MG63 (cell line): ENCODE measurements around the gene SRRM2. TPM values are rescaled to one million over a fixed set of nuclear protein-coding genes. Genes with fewer than 3 reads are reported as not detected.
A peak's percentile ranks its signal among the peaks of the same experiment; 100 is the strongest.

Source experiments
- DNase-seq: peaks from one replicate; pipeline ENCODE4 v3.0.0-alpha.2; 2020
- H3K27me3 ChIP-seq: fragments of 250-450 bp; sonication (Bioruptor Pico); 2 replicates; pipeline ENCODE4 v1.5.1; 2020; ENCODE audit warnings: mild to moderate bottlenecking, moderate library complexity
- H3K36me3 ChIP-seq: fragments of 250-450 bp; sonication (Bioruptor Pico); 2 replicates; pipeline ENCODE4 v1.5.1; 2020; ENCODE audit warnings: mild to moderate bottlenecking, moderate library complexity
- H3K4me3 ChIP-seq: fragments of 250-450 bp; sonication (Bioruptor Pico); 2 replicates; pipeline ENCODE4 v1.5.1; 2020; ENCODE audit warnings: mild to moderate bottlenecking, moderate library complexity
- H3K9me3 ChIP-seq: fragments of 250-450 bp; sonication (Bioruptor Pico); 2 replicates; pipeline ENCODE4 v1.5.1; 2020; ENCODE audit warnings: mild to moderate bottlenecking, moderate library complexity
- total RNA-seq: library from RNA; depleted of rRNA; stranded (reverse); fragments of >200 nt; shearing (Covaris generic); gene quantifications from 2 replicates; pipeline ENCODE4 v1.2.3, GENCODE V29; 2014; ENCODE audit warnings: low replicate concordance; rRNA removed

SRRM2 gene
- total RNA-seq = 11.2 and 21.1 TPM in 2 replicates

DNA sequence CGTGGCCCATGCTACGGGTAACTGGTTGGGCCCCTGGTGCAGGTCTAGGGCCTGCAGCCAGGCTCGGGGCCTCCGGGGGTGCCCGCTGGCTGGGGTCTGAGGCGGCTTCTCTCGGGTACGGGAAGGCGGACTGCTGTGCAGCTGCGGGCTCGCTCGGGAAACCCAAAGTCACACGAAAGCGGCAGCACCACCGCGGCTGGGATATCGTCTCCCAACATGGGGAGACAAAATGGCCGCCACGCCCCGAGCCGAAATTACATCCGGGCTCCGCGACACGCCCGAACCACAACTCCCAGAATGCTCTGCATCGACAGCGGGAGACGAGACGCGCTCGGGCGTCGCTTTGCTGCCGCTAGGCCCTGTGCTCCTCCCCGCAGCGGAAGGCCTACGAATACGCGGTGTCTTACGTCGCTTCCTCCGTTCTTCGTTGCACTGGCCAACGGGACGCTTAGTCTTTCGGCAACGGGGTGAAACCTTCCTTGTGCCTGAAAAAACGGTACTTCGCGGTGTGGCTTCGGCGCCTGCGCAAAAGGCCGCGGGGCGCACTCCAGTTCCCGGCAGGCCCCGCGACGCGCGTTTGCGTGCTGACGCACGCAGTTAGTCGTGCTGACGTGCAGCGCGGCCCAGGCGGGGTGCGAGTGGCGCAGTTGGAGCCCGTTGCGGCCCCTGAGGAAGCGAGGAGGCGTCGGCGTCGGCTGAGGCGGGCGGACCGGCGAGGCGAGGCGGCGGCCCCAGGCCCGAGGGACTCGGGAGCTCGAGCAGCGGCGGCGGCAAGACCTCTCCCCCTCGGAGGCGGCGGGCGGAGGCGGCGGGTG, at the start of gene SRRM2:
SRRM2 (plus strand) TSS at position 604 of the 815 bp plus-strand sequence. CDS start 3,727 bp downstream, outside the sequence.
- Histone ChIP-seq H3K27me3 (no peaks in the 10 kb centered on the region), H3K36me3 (peaks cover 45% of the 10 kb centered on the region), H3K9me3 (no peaks in the 10 kb centered on the region), H3K4me3 (peak within 1 kb of the TSS; percentile 95)
- DNase-seq = peak; percentile 97

DNA sequence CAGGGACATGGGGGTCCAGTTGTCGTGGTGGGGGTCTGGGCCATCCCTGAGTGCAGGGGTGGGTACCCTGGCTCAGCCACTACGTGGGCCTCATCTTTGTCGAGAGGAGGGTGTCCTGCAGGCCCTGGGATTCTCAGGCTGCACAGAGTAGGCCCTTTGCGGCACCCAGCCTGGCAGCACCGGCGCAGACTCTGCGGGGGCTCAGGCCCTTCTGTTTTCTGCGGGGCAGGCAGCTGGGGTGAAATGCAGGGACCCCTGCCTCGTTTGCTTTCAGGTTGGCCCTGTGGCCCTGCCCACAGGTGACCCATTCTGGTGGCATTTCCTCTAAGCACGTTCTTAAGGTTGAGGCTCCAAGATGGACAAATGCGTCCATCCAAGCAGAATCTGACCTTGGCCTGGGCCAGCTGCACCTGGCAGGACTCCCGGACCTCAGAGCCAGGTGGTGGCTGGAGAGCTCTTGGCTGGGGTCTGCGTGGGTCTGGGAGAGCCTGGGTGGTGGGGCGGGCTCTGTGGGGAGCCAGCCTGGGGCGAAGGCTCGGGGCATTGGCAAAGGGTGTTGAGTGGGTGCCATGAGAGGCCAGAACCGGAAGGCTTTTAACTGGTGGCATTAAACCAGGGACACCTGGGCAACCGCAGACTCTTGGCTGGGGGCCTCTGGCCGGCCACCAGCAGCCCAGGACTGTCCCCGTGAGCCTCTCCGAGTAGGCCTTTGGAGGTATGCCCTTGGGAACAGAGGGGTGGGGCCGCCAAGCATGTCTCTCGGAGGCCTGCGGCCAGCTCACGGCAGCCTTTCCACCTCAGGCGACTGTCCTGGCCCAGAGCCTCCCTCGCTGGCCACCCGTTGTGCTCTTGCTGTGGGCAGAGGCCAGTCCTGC, 49.3 kb upstream of the SRRM2 start:
- DNase-seq = no peak
- no peaks in the 10 kb centered on the region for H3K9me3 ChIP-seq
- peaks cover 62% of the 10 kb centered on the region for H3K36me3 ChIP-seq
- H3K4me3 ChIP-seq = no peak overlapping the region
- H3K27me3 ChIP-seq = no peaks in the 10 kb centered on the region

DNA sequence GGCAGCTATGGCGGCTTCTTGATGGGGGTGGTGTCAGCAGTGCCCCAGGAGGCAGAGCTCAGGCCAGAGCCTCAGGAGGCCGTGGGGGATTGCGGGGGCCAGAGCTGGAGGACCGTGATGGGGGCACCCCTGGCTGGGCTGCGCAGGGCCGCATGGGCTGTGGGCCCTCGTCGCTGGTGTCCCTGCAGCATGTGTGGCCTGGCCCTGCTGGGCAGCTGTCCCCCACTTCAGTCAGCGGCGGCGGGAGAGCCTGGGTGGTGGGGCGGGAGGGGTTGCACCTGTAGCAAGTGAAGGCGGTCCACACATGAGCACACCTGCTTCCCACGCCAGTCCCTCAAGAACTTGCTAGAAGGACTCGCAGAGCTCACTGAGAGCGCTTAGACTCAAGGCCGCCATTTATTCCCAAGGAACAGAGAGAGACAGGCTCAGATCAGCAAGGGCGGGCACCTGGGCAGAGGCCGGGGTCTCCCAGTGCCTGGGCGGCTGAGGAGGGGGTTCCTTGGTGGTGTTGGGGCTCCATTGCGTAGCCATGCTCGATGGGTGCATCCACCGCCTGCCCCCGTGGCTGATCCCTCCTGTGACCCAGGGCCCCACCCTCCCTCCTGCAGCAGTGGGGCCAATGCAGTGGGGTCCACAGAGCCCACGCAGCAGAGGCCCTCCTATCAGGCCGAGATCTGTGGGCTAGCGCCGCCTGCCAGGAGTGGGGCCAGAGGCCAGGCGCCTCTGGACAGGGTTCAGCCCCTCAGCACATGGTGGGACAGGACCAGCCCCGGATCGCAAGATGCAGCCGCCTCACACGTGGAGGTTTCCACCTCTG, 48.1 kb upstream of the SRRM2 start:
- Histone ChIP-seq H3K36me3 (peaks cover 64% of the 10 kb centered on the region), H3K27me3 (no peaks in the 10 kb centered on the region), H3K4me3 (no peak overlapping the region), H3K9me3 (no peaks in the 10 kb centered on the region)
- no peak for DNase-seq

DNA sequence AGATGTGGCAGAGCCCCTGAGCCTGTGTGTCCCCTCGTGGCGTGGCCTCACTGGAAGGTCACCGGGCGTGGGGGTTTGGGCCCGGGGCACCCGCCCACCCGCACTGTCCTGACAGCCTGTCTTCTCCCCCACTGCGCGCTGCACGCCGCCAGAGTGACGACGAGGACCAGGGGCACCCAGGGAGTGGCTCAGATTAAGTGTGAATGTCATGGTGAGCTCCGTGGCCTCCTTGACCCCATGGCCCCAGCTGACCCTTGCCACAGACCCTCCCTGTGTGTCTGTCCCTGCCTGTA, 47.5 kb upstream of the SRRM2 start:
- no peak overlapping the region for H3K4me3 ChIP-seq
- no peak for DNase-seq
- peaks cover 59% of the 10 kb centered on the region for H3K36me3 ChIP-seq
- no peaks in the 10 kb centered on the region for H3K9me3 ChIP-seq
- H3K27me3 ChIP-seq = no peaks in the 10 kb centered on the region

DNA sequence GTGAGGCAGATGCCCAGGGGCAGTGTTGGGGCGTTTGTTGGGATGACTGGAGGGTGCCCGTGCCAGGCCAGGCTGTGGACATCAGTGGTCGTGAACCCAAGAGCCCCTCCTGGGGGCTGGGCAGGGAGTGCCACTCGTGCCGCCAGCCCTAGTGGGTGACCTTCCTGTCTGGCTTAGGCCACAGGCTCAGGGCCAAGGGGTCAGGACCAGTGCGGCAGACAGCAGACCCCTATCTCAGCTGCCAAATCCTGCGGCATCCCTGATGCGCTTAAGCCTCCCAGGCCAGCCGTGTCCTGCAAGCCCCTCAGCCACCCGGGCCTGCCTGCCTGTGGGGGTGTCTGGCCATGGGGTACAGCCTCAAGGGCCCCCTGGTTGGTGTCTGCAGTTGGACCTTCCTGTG, 47.1 kb upstream of the SRRM2 start:
- no peak overlapping the region for H3K4me3 ChIP-seq
- no peak for DNase-seq
- no peaks in the 10 kb centered on the region for H3K9me3 ChIP-seq
- no peaks in the 10 kb centered on the region for H3K27me3 ChIP-seq
- H3K36me3 ChIP-seq = peaks cover 55% of the 10 kb centered on the region

DNA sequence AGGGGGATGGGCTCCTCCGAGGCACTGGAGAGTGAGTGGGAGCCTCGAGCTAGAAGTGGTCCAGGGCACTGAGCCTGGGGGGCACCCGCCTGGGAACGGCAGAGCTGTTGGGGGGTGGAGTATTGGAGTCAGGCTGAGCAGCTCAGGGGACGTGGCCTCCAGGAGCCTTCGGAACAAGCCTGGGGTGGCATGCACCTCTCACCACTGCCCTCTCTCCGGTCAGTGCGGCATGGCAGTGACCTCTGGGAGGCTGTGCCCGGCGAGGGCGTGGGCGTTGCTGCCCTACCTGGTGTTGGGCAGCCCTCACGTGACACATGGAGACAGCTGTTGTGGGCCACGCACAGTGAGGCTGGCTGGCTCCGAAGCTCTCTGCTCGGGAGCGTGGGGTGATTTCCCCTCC, 46.4 kb upstream of the SRRM2 start:
- no peak for DNase-seq
- Histone ChIP-seq H3K4me3 (no peak overlapping the region), H3K9me3 (no peaks in the 10 kb centered on the region), H3K27me3 (no peaks in the 10 kb centered on the region), H3K36me3 (peaks cover 48% of the 10 kb centered on the region)

DNA sequence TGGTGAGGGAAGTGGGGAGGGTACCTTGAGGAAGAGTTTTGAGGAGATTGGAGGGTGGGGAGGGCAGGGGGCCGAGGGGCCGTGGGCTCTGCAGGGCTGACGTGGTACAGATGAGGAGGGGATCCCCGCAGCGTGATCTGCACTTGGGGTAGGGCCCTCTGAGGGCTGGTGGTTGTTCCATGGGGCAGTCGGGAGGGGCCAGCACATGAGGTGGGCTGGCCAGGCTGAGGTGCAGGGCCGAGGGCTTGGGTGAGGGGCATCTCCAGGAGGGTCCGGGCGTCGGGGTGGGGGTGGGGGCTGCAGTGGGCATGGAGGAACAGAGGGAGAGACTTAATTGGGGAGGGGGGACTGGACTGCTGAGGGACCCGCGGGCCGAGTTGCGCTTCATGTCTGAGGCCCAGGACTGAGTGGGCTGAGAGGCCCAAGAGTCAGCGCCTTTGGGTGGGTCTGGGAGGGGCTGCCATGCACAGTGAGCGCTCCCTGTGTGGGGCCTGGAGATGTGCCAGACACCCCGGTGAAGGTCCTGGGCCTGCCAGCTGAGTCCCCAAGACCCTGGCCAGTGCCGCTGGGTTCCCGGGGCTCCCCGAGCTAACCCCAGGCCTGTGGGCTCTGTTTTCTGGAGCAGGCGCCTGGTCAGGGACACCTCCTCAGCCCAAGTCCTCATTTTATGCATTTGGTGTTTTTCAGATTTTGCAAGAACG, 45.7 kb upstream of the SRRM2 start:
- DNase-seq = no peak
- Histone ChIP-seq H3K36me3 (peaks cover 41% of the 10 kb centered on the region), H3K4me3 (no peak overlapping the region), H3K9me3 (no peaks in the 10 kb centered on the region), H3K27me3 (no peaks in the 10 kb centered on the region)

DNA sequence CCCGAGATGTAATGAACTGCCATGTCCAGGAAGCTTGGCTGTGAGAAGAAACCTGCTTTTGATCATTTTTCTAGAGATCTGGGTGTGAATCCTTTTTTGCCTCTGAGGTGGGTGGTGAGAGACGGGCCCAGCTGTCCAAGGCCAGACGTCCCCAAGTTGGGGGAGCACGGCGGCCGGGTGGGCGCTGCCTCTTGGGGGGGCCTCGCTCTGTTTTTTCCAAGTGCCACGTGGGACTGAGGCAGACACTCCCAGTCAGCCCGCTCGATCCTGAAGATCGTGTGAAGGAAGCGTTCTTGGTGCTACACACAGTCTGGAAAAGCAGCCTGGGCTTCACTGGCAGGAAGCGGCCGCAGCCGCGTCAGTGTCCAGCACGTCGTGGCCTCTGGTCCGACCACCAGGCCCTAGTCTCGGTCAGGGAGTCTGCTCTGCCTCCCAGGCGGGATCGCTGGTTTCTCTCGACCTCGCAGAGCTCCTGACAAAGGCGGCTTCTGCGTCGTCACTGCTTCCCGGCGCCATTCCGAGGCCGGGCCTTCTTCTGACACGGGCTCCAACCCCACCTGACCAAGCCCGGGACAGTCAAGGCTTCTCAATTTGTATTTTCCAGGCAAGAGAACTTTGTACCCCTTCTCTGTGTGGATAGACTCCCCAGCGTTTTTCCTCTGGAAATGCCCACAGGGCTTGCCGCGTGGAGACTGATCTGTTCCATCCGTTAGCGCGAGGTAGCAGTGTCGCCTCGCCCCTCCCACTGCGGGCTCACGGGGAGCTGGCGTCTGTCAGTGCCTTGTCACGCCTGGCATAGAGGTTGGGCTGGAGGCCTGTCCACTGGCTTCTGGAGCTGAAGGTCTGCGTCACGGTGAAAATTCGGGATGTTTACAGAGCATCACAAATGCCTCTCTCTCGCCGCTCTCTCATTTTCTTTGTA, 44.8 kb upstream of the SRRM2 start:
- Histone ChIP-seq H3K9me3 (no peaks in the 10 kb centered on the region), H3K27me3 (no peaks in the 10 kb centered on the region), H3K4me3 (no peak overlapping the region), H3K36me3 (peaks cover 36% of the 10 kb centered on the region)
- DNase-seq = no peak

DNA sequence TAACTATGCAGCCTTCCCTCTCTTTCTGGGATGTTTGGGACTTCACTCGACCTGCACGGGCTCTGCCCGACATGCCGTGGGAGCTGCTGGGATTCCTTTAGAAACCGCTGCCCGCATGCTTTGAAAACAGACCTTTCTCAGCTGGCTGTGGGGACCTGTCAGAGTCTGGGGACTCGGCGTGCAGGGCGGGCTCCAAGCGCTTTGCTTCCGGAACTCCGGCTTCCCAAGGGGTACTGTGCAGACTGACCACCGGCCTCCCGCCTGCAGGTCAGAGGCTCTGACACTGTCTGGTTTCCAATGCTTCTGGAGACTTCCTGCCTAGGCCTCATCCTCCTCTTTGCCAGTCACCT, 44.2 kb upstream of the SRRM2 start:
- DNase-seq = no peak
- Histone ChIP-seq H3K4me3 (no peak overlapping the region), H3K36me3 (peaks cover 33% of the 10 kb centered on the region), H3K9me3 (no peaks in the 10 kb centered on the region), H3K27me3 (no peaks in the 10 kb centered on the region)

DNA sequence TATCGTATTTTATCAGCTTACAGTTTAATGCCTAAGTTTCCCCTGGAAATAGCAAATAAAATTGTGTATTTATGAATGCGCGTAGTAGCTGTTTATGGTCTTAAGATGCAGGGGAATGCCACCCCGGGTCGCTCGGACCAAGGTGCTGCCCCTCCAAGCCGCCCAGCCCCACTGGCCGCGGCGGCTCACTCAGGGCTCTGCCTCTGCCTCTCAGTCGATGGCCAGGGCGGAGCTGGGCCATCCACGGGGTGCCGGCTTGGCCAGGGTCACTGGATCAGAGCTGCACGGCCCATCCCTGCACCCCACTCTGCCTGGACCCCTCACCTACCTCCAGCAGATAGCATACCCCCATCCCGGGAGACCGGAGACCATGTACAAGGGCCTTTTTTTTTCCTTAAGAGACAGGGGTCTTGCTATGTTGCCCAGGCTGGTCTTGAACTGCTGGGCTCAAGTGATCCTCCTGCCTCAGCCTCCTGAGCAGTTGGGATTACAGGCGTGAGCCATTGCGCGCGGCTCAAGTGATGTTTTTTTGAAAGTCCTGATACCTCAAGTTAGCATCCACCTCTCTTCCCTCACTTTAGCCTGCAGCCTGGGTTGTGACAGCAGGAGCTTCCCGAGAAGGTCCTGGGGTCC, 43.4 kb upstream of the SRRM2 start:
- H3K4me3 ChIP-seq = no peak overlapping the region
- H3K36me3 ChIP-seq = peaks cover 30% of the 10 kb centered on the region
- H3K9me3 ChIP-seq = no peaks in the 10 kb centered on the region
- DNase-seq = no peak
- no peaks in the 10 kb centered on the region for H3K27me3 ChIP-seq

DNA sequence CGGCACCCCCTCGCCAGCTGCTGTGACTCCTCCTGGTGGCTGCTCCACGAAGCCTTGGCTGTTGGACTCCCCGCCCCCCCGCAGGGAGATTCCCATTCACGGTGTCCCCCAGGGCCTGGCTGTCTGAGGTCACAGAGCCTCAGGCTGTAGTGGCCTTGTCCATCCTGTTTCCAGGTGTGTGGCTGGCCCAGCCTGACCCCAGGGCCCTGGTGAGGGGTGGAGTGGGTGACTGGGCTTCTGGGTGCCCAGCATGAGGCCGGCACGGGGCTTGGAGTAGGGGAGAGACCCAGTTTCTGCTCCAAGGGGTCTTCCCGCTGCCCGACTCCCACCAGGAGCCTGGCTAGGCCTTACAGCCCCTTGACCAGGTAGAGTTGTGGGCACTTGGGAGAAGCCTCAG, 42.9 kb upstream of the SRRM2 start:
- no peak for DNase-seq
- no peak overlapping the region for H3K4me3 ChIP-seq
- H3K27me3 ChIP-seq = no peaks in the 10 kb centered on the region
- H3K36me3 ChIP-seq = peaks cover 30% of the 10 kb centered on the region
- no peaks in the 10 kb centered on the region for H3K9me3 ChIP-seq

DNA sequence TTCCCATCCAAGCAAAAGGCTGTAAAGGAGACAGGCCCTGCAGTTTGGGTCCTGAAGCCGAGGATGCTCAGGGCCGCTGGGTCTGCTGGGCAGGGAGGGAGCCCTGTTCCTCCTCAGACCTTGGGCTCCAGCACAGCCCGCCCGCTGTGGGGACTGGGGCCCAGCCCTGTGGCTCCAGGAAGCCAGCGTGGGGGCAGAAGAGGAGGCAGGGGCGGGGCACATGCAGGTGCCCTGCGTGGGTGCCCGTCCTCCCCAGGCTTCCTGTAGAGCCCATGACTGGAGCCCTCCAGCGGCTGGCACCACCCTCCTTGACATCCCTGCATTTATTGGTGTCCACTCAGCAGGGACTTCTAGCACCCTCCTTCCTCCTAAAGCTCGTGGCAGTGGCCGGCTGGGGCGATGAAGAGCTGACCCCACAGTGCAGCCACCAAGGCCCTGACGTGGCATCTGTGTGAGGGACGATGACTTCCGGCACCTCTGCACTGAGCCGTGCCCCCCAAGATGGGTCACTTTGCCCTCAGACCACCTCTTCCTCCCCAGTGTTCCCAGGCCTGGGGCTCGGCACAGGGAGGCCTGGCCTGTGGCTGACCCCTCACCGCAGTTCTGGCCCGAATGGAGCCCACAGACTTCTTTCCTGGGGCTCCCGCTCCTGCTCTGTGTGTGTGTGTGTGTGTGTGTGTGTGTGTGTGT, 42.3 kb upstream of the SRRM2 start:
- DNase-seq = no peak
- Histone ChIP-seq H3K9me3 (no peaks in the 10 kb centered on the region), H3K4me3 (no peak overlapping the region), H3K36me3 (peaks cover 27% of the 10 kb centered on the region), H3K27me3 (no peaks in the 10 kb centered on the region)

DNA sequence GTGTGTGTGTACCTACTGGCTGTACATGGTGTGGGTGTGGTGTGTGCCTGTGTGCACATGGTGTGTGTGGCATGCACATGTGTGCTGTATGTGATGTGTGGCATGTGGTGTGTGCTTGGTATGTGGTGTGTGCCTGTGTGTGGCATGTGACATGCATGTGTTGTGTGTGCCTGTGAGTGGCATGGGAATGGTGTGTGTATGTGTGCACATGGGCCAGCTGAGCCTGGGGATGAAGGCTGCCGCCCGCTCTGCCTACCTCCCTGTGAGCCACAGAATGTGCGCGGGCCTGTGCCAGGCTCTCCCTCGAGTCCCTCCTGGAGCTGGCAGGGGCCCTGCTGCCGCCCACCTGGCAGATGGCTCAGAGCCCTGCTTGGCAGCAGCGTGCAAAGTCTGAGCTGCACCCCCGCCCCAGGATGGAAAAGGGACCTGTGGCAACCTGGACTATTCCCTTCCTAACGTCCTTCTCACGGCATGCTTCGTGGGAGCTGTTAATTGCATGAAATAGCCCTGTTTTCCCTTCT, 41.7 kb upstream of the SRRM2 start:
- no peaks in the 10 kb centered on the region for H3K9me3 ChIP-seq
- H3K4me3 ChIP-seq = no peak overlapping the region
- DNase-seq = no peak
- H3K27me3 ChIP-seq = no peaks in the 10 kb centered on the region
- H3K36me3 ChIP-seq = peaks cover 24% of the 10 kb centered on the region

DNA sequence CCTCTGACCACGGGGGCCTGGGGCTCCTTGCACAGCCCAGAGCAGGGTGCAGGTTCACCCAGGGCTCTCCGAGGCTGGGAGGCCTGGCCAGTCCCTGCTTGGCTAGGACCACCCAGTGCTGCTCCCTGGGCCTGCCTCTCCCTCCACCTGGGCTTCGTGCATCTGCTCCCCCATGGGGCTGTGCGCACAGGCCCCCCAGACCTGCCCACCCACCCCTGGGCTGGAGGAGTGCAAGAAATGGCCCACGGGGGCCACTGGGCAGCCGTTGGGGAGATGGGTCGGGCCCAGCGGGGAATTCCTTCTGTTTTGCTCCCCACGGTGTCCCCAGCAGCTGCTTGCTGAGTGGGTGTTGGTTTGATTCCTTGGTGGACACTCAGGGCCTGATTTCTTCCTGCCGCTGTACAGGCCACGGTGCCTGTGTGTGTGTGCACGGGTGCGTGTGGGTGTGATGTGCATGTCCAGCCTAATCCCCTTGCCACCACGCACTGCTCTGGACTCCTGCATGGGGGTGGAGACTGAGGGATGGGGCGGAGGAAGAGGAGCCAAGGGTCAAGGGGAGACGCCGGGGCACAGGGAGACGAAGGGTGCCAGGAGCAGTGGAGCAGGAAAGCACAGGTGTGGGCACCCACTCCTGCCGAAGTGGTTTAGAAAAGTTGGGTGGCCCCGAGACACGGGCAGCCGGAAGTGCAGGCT, 40.9 kb upstream of the SRRM2 start:
- no peak for DNase-seq
- H3K4me3 ChIP-seq = no peak overlapping the region
- peaks cover 24% of the 10 kb centered on the region for H3K36me3 ChIP-seq
- H3K27me3 ChIP-seq = no peaks in the 10 kb centered on the region
- no peaks in the 10 kb centered on the region for H3K9me3 ChIP-seq
